Measurements from ENCODE around the gene TENM4. TPM values are rescaled to one million over a fixed set of nuclear protein-coding genes. Genes with fewer than 3 reads are reported as not detected.
A peak's percentile ranks its signal among the peaks of the same experiment; 100 is the strongest.

The TENM4 gene
- polyA plus RNA-seq, 3 donors, result 0.31 to 1.7 TPM; not detected in 1

- Histone ChIP-seq H3K4me3 (replicated peaks in 1 of 3; ENCODE audit: low read depth in 2 of 3, low read length in 3 of 3) (no peak overlapping the region), H3K27me3 (ENCODE audit: control insufficient read depth in 2 of 2, insufficient read depth in 2 of 2, low read length in 2 of 2) (peaks cover 10 to 58% of the 10 kb centered on the region in 2 donors), H3K36me3 (replicated peaks in 1 of 2; ENCODE audit: control insufficient read depth in 1 of 2, insufficient read depth in 2 of 2, low read length in 2 of 2) (no peaks in the 10 kb centered on the region), H3K27ac (ENCODE audit: low read depth in 1 of 2, low read length in 2 of 2) (no peak overlapping the region), H3K4me1 (ENCODE audit: control insufficient read depth in 1 of 2, insufficient read depth in 2 of 2, low read length in 2 of 2) (no peaks in the 10 kb centered on the region), H4K20me1 (ENCODE audit: insufficient read depth, low read length) (no peaks in the 10 kb centered on the region), H2AFZ (ENCODE audit: insufficient read depth, low read depth, low read length, poor library complexity, severe bottlenecking) (no peak overlapping the region), H3K79me2 (ENCODE audit: insufficient read depth, low read length) (no peaks in the 10 kb centered on the region), H3K9me3 (replicated peaks in 1 of 2; ENCODE audit: control insufficient read depth in 1 of 2, insufficient read depth in 1 of 2, low read length in 2 of 2) (no peaks in the 10 kb centered on the region), H3K9ac (ENCODE audit: insufficient read depth, low read length, poor library complexity, severe bottlenecking) (no peak overlapping the region), H3K4me2 (replicated peaks; ENCODE audit: extremely low read depth, low read length, poor library complexity, severe bottlenecking) (no peak overlapping the region)
- Mint-ChIP-seq H3K4me1 (no peaks in the 10 kb centered on the region), H3K36me3 (no peaks in the 10 kb centered on the region), H3K27ac (no peak overlapping the region), H3K27me3 (ENCODE audit: low read depth in 3 of 3) (peaks cover 32 to 55% (median 34%) of the 10 kb centered on the region in 3 donors), H3K9me3 (peaks cover 0 to 7% (median 0%) of the 10 kb centered on the region in 7 donors), H3K4me3 (no peak overlapping the region)
- intact Hi-C loops (cut with micrococcal nuclease), result no loop called here
- DNase-seq, result no peak
- 93% methylated on average over 3 of the region's 6 CpGs for WGBS (ENCODE audit: insufficient coverage)
- TF ChIP-seq CTCF (IDR thresholded peaks at IDR 0.05), result no peak
These were observed 395.0 kb downstream of the TENM4 start for GRCh38 chr11:79045800-79046304.

DNA sequence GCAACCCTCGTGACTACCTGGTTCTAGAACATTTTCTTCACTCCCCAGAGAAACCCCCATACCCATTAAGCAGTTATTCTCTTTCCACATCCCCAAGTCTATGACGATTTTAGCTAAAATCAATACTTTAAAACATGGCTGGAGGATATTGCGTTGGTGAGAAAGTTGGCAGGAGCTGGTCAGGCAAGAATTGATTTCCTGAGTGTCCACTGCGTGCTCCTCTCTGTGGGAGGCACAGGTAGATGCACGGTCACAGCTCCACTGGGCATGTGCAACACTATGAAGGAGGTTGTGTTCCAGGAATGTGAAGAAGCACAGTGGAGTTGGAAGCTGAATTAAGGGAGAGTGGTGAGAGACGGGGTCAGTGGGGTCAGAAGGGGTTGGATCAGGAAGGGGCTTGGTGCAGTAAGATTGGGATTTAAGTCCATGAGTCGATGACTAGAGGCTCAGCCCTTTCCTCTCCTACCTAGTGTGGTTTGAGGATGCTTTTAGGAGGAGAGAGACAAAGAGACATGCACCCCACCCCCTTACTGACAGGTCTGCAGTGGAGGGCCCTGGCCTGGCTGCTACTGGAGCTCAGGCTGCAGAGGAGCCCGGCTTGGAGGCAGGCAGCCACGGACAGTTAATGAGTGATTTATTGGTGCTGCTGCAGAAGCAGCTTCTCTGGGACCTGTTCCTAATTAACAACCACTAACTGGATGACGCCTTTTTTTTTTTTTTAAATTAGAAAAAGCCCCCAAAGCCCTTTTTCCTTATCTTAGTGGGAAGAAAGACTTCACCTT lies 395.6 kb downstream of the TENM4 start:
- H3K4me2 ChIP-seq (replicated peaks; ENCODE audit: extremely low read depth, low read length, poor library complexity, severe bottlenecking), result no peak overlapping the region
- no peak for TF ChIP-seq CTCF (IDR thresholded peaks at IDR 0.05)
- H2AFZ ChIP-seq (ENCODE audit: insufficient read depth, low read depth, low read length, poor library complexity, severe bottlenecking), result no peak overlapping the region
- H4K20me1 ChIP-seq (ENCODE audit: insufficient read depth, low read length), result no peaks in the 10 kb centered on the region
- H3K4me3 Mint-ChIP-seq, result peak overlapping the region in 1 of 2 donors; percentile 8
- no peaks in the 10 kb centered on the region for H3K36me3 Mint-ChIP-seq
- H3K9me3 Mint-ChIP-seq, result peaks cover 0 to 7% (median 0%) of the 10 kb centered on the region in 7 donors
- no peaks in the 10 kb centered on the region for H3K36me3 ChIP-seq (replicated peaks in 1 of 2; ENCODE audit: control insufficient read depth in 1 of 2, insufficient read depth in 2 of 2, low read length in 2 of 2)
- no peak overlapping the region for H3K27ac ChIP-seq (ENCODE audit: low read depth in 1 of 2, low read length in 2 of 2)
- H3K79me2 ChIP-seq (ENCODE audit: insufficient read depth, low read length), result no peaks in the 10 kb centered on the region
- H3K4me1 ChIP-seq (ENCODE audit: control insufficient read depth in 1 of 2, insufficient read depth in 2 of 2, low read length in 2 of 2), result no peaks in the 10 kb centered on the region
- DNase-seq, result no peak
- H3K9me3 ChIP-seq (replicated peaks in 1 of 2; ENCODE audit: control insufficient read depth in 1 of 2, insufficient read depth in 1 of 2, low read length in 2 of 2), result no peaks in the 10 kb centered on the region
- H3K27me3 ChIP-seq (ENCODE audit: control insufficient read depth in 2 of 2, insufficient read depth in 2 of 2, low read length in 2 of 2), result peaks cover 8 to 58% of the 10 kb centered on the region in 2 donors
- WGBS (ENCODE audit: insufficient coverage), result 84% methylated on average over 3 of the region's 10 CpGs
- intact Hi-C loops (cut with micrococcal nuclease), result no loop called here
- H3K27ac Mint-ChIP-seq, result no peak overlapping the region
- peaks cover 36 to 58% (median 38%) of the 10 kb centered on the region in 3 donors for H3K27me3 Mint-ChIP-seq (ENCODE audit: low read depth in 3 of 3)
- H3K4me1 Mint-ChIP-seq, result no peaks in the 10 kb centered on the region
- H3K4me3 ChIP-seq (replicated peaks in 1 of 3; ENCODE audit: low read depth in 2 of 3, low read length in 3 of 3), result no peak overlapping the region
- H3K9ac ChIP-seq (ENCODE audit: insufficient read depth, low read length, poor library complexity, severe bottlenecking), result no peak overlapping the region

Measured in CD14-positive monocyte (primary cell).